CD4-positive, alpha-beta memory T cell (primary cell): ENCODE measurements around the gene PCSK2. TPM values are rescaled to one million over a fixed set of nuclear protein-coding genes. Genes with fewer than 3 reads are reported as not detected.

Experiments used
- CTCF ChIA-PET: fragments of 350-600 bp; sonication (Branson Sonifier 250); formaldehyde crosslinking; loops from one replicate; lab custom pipeline; 2021; ENCODE audit warnings: inconsistent platforms; ENCODE audit not compliant: partially characterized antibody; lab: Charles Lee
- POLR2A ChIA-PET: fragments of 350-600 bp; sonication (Branson Sonifier 250); formaldehyde crosslinking; loops from one replicate; lab custom pipeline; 2021; ENCODE audit not compliant: partially characterized antibody; lab: Charles Lee
- DNase-seq, 5 donors: peaks; one replicate each; pipeline versions ENCODE4 v3.0.0 to v3.0.0-alpha.2; 2020 to 2022; ENCODE audit warnings: mixed read lengths in 1 of 5
- H3K27ac ChIP-seq: one replicate; pipeline ENCODE4 v1.7.0; 2013; ENCODE audit warnings: low read depth, low read length
- H3K27me3 ChIP-seq: 2 replicates; pipeline ENCODE4 v1.7.0; 2013; ENCODE audit warnings: mild to moderate bottlenecking, low read length, moderate library complexity; ENCODE audit not compliant: insufficient read depth
- H3K36me3 ChIP-seq: 2 replicates; pipeline ENCODE4 v1.7.0; 2013; ENCODE audit warnings: mild to moderate bottlenecking, low read length, moderate library complexity; ENCODE audit not compliant: insufficient read depth
- H3K4me1 ChIP-seq: 2 replicates; pipeline ENCODE4 v1.7.0; 2013; ENCODE audit warnings: mild to moderate bottlenecking, low read length, moderate library complexity; ENCODE audit not compliant: insufficient read depth
- H3K4me3 ChIP-seq, 2 donors: one replicate each; pipeline ENCODE4 v1.7.0; 2013; ENCODE audit warnings: low read length in 2 of 2, mild to moderate bottlenecking in 1 of 2
- H3K9me3 ChIP-seq, 2 donors: one replicate each; pipeline ENCODE4 v1.7.0; 2013; ENCODE audit warnings: low read length in 2 of 2, control low read depth in 1 of 2; ENCODE audit not compliant: control insufficient read depth in 1 of 2
- H3K27ac Mint-ChIP-seq, 7 donors: one replicate each; pipeline ENCODE4 v1.8.0; 2020 to 2021; ENCODE audit warnings: mixed read lengths in 7 of 7, mild to moderate bottlenecking in 6 of 7, inconsistent platforms in 3 of 7, moderate library complexity in 3 of 7
- H3K27me3 Mint-ChIP-seq, 2 donors: one replicate each; pipeline ENCODE4 v1.8.0; 2020 to 2021; ENCODE audit warnings: mixed read lengths in 2 of 2
- H3K36me3 Mint-ChIP-seq, 2 donors: one replicate each; pipeline ENCODE4 v1.8.0; 2020 to 2021; ENCODE audit warnings: mixed read lengths in 2 of 2, inconsistent platforms in 1 of 2, mild to moderate bottlenecking in 1 of 2
- H3K4me1 Mint-ChIP-seq, 4 donors: one replicate each; pipeline ENCODE4 v1.8.0; 2020 to 2021; ENCODE audit warnings: mixed read lengths in 4 of 4, mild to moderate bottlenecking in 1 of 4
- H3K4me3 Mint-ChIP-seq, 8 donors: one replicate each; pipeline ENCODE4 v1.8.0; 2020 to 2021; ENCODE audit warnings: mixed read lengths in 8 of 8, mild to moderate bottlenecking in 7 of 8, moderate library complexity in 6 of 8, inconsistent platforms in 3 of 8
- H3K9me3 Mint-ChIP-seq, 8 donors: one replicate each; pipeline ENCODE4 v1.8.0; 2020 to 2021; ENCODE audit warnings: mixed read lengths in 8 of 8, mild to moderate bottlenecking in 5 of 8, inconsistent platforms in 3 of 8, moderate library complexity in 1 of 8
- intact Hi-C: fragments of 100-400 bp; cut with micrococcal nuclease; formaldehyde crosslinking; loops from one replicate; pipeline ENCODE4 v1.15.1; 2023
- polyA plus RNA-seq, 2 donors: library from polyadenylated mRNA; unstranded; fragments of 300-500 nt; fragmentation: Illumina TruSeq; gene quantifications; one replicate each; pipeline ENCODE4 v1.2.3, GENCODE V29; 2021
- total RNA-seq, 2 experiments: library from RNA; stranded (reverse); gene quantifications; one replicate each; pipeline ENCODE4 v1.2.3, GENCODE V29; 2021

Gene PCSK2
- total and polyA plus RNA-seq, 4 experiments from 2014 or later = not detected

GRCh38 chr20:17519606-17520285 lies 292.9 kb downstream of the PCSK2 start:
- H3K36me3 Mint-ChIP-seq = no peaks in the 10 kb centered on the region
- no peaks in the 10 kb centered on the region for H3K9me3 Mint-ChIP-seq
- H3K36me3 ChIP-seq = no peaks in the 10 kb centered on the region
- H3K27me3 ChIP-seq = no peaks in the 10 kb centered on the region
- H3K4me3 ChIP-seq = no peak overlapping the region
- no peaks in the 10 kb centered on the region for H3K27me3 Mint-ChIP-seq
- DNase-seq = no peak
- POLR2A ChIA-PET = no interaction called here
- no peak overlapping the region for H3K27ac ChIP-seq
- no peaks in the 10 kb centered on the region for H3K9me3 ChIP-seq
- H3K4me1 Mint-ChIP-seq = peaks cover 3 to 10% (median 6%) of the 10 kb centered on the region in 4 donors
- CTCF ChIA-PET = interaction anchor here (1.2 to 3.1 kb wide), 2 partner anchors 14 to 95 kb away, joined by 3 to 14 read pairs; no protein-coding TSS in a partner anchor
- no peaks in the 10 kb centered on the region for H3K4me1 ChIP-seq
- intact Hi-C loops = no loop called here
- H3K4me3 Mint-ChIP-seq = no peak overlapping the region
- no peak overlapping the region for H3K27ac Mint-ChIP-seq

- no peaks in the 10 kb centered on the region for H3K36me3 ChIP-seq
- DNase-seq = no peak
- H3K4me3 ChIP-seq = no peak overlapping the region
- CTCF ChIA-PET = interaction anchor here (3.1 kb wide), 1 partner anchor 15 kb away, joined by 14 read pairs; no protein-coding TSS in a partner anchor
- no peaks in the 10 kb centered on the region for H3K9me3 ChIP-seq
- Mint-ChIP-seq H3K27me3 (no peaks in the 10 kb centered on the region), H3K4me3 (no peak overlapping the region), H3K4me1 (peaks cover 3 to 10% (median 6%) of the 10 kb centered on the region in 4 donors), H3K36me3 (no peaks in the 10 kb centered on the region), H3K9me3 (no peaks in the 10 kb centered on the region), H3K27ac (peak overlapping the region in 2 of 7 donors; percentile 42 to 91)
- H3K27me3 ChIP-seq = no peaks in the 10 kb centered on the region
- no peaks in the 10 kb centered on the region for H3K4me1 ChIP-seq
- intact Hi-C loops = no loop called here
- POLR2A ChIA-PET = no interaction called here
- no peak overlapping the region for H3K27ac ChIP-seq
Observed at GRCh38 chr20:17520583-17520982, 293.7 kb downstream of the PCSK2 start.

GRCh38 chr20:17522528-17522927 lies 295.7 kb downstream of the PCSK2 start:
- H3K36me3 Mint-ChIP-seq = no peaks in the 10 kb centered on the region
- Histone ChIP-seq H3K4me1 (no peaks in the 10 kb centered on the region), H3K36me3 (no peaks in the 10 kb centered on the region), H3K9me3 (no peaks in the 10 kb centered on the region), H3K27me3 (no peaks in the 10 kb centered on the region), H3K4me3 (no peak overlapping the region), H3K27ac (no peak overlapping the region)
- no peaks in the 10 kb centered on the region for H3K9me3 Mint-ChIP-seq
- CTCF ChIA-PET = no interaction called here
- H3K4me3 Mint-ChIP-seq = no peak overlapping the region
- H3K4me1 Mint-ChIP-seq = peaks cover 0 to 3% (median 3%) of the 10 kb centered on the region in 4 donors
- DNase-seq = no peak
- intact Hi-C loops = no loop called here
- no peaks in the 10 kb centered on the region for H3K27me3 Mint-ChIP-seq
- no peak overlapping the region for H3K27ac Mint-ChIP-seq
- POLR2A ChIA-PET = no interaction called here

GRCh38 chr20:17523326-17523725 lies 296.5 kb downstream of the PCSK2 start:
- Mint-ChIP-seq H3K4me1 (peaks cover 0 to 3% (median 3%) of the 10 kb centered on the region in 4 donors), H3K36me3 (no peaks in the 10 kb centered on the region), H3K27me3 (no peaks in the 10 kb centered on the region), H3K4me3 (no peak overlapping the region), H3K27ac (no peak overlapping the region), H3K9me3 (no peaks in the 10 kb centered on the region)
- POLR2A ChIA-PET = no interaction called here
- H3K4me1 ChIP-seq = no peaks in the 10 kb centered on the region
- no peaks in the 10 kb centered on the region for H3K27me3 ChIP-seq
- CTCF ChIA-PET = interaction anchor here (1.8 kb wide), 1 partner anchor 18 kb away, joined by 5 read pairs; no protein-coding TSS in a partner anchor
- no peaks in the 10 kb centered on the region for H3K9me3 ChIP-seq
- no peak for DNase-seq
- intact Hi-C loops = no loop called here
- no peak overlapping the region for H3K4me3 ChIP-seq
- H3K27ac ChIP-seq = no peak overlapping the region
- H3K36me3 ChIP-seq = no peaks in the 10 kb centered on the region

GRCh38 chr20:17524560-17524959 lies 297.7 kb downstream of the PCSK2 start:
- no peaks in the 10 kb centered on the region for H3K36me3 Mint-ChIP-seq
- H3K27ac ChIP-seq = no peak overlapping the region
- H3K27me3 Mint-ChIP-seq = no peaks in the 10 kb centered on the region
- no peaks in the 10 kb centered on the region for H3K36me3 ChIP-seq
- intact Hi-C loops = no loop called here
- no peak overlapping the region for H3K4me3 Mint-ChIP-seq
- no peak for DNase-seq
- no peaks in the 10 kb centered on the region for H3K9me3 ChIP-seq
- no peaks in the 10 kb centered on the region for H3K4me1 ChIP-seq
- peaks cover 0 to 3% (median 3%) of the 10 kb centered on the region in 4 donors for H3K4me1 Mint-ChIP-seq
- H3K4me3 ChIP-seq = no peak overlapping the region
- ChIA-PET POLR2A (no interaction called here), CTCF (interaction anchor here (0.6 to 1.8 kb wide), 3 partner anchors 19 to 123 kb away, joined by 3 to 5 read pairs (median 3); no protein-coding TSS in a partner anchor)
- H3K27ac Mint-ChIP-seq = no peak overlapping the region
- no peaks in the 10 kb centered on the region for H3K27me3 ChIP-seq
- no peaks in the 10 kb centered on the region for H3K9me3 Mint-ChIP-seq

GRCh38 chr20:17525132-17525531 lies 298.3 kb downstream of the PCSK2 start:
- Mint-ChIP-seq H3K9me3 (no peaks in the 10 kb centered on the region), H3K27ac (no peak overlapping the region), H3K36me3 (no peaks in the 10 kb centered on the region), H3K27me3 (no peaks in the 10 kb centered on the region), H3K4me1 (peaks cover under 1 to 4% (median 3%) of the 10 kb centered on the region in 4 donors), H3K4me3 (peak overlapping the region in 1 of 8 donors; percentile 31)
- POLR2A ChIA-PET = interaction anchor here (0.9 kb wide), 1 partner anchor 20 kb away, joined by 3 read pairs; no protein-coding TSS in a partner anchor
- H3K27me3 ChIP-seq = no peaks in the 10 kb centered on the region
- no peaks in the 10 kb centered on the region for H3K9me3 ChIP-seq
- no peak overlapping the region for H3K4me3 ChIP-seq
- intact Hi-C loops = no loop called here
- H3K4me1 ChIP-seq = peaks cover 1% of the 10 kb centered on the region
- CTCF ChIA-PET = interaction anchor here (0.6 to 1.5 kb wide), 2 partner anchors 21 to 123 kb away, joined by 3 read pairs; no protein-coding TSS in a partner anchor
- no peak overlapping the region for H3K27ac ChIP-seq
- DNase-seq = no peak
- no peaks in the 10 kb centered on the region for H3K36me3 ChIP-seq

- ChIA-PET CTCF (interaction anchor here (1.5 kb wide), 1 partner anchor 122 kb away, joined by 3 read pairs; no protein-coding TSS in a partner anchor), POLR2A (interaction anchor here (0.9 kb wide), 1 partner anchor 20 kb away, joined by 3 read pairs; no protein-coding TSS in a partner anchor)
Observed at GRCh38 chr20:17525650-17526049, 298.8 kb downstream of the PCSK2 start.

More at GRCh38 chr20:17525650-17526049, 298.8 kb downstream of the PCSK2 start:
- Mint-ChIP-seq H3K27ac (peak overlapping the region in 1 of 7 donors; percentile 80), H3K4me1 (peaks cover 4 to 7% (median 6%) of the 10 kb centered on the region in 4 donors), H3K36me3 (no peaks in the 10 kb centered on the region), H3K4me3 (no peak overlapping the region), H3K27me3 (peaks cover 2 to 4% of the 10 kb centered on the region in 2 donors), H3K9me3 (no peaks in the 10 kb centered on the region)
- no peak overlapping the region for H3K4me3 ChIP-seq
- no peaks in the 10 kb centered on the region for H3K36me3 ChIP-seq
- no peaks in the 10 kb centered on the region for H3K27me3 ChIP-seq
- no peaks in the 10 kb centered on the region for H3K9me3 ChIP-seq
- DNase-seq = peak in 2 of 5 donors; percentile 32 to 38
- intact Hi-C loops = no loop called here
- H3K4me1 ChIP-seq = peaks cover 6% of the 10 kb centered on the region
- no peak overlapping the region for H3K27ac ChIP-seq
